BJ (cell line): ENCODE measurements around the gene PLPP2. TPM values are rescaled to one million over a fixed set of nuclear protein-coding genes. Genes with fewer than 3 reads are reported as not detected.
"Not testable (repeated sequence)": the region's sequence is repeated elsewhere in the genome, so short reads cannot be mapped to it uniquely, and the experiment has no call there.

ENCODE experiments used
- CTCF ChIA-PET: fragments of 350-600 bp; formaldehyde crosslinking; extraction: SDS; loops from one replicate; lab custom pipeline; 2021; ENCODE audit warnings: antibody characterized with exemption, inconsistent platforms; lab: Yijun Ruan, JAX
- POLR2A ChIA-PET: fragments of 300-600 bp; sonication (Branson Sonifier 250); formaldehyde crosslinking; extraction: SDS; loops from one replicate; lab custom pipeline; 2021; ENCODE audit warnings: antibody characterized with exemption; lab: Charles Lee
- DNase-seq: peaks from one replicate; pipeline ENCODE4 v3.0.0-alpha.2; 2011; ENCODE audit warnings: low read depth
- H3K27me3 ChIP-seq: 2 replicates; pipeline ENCODE4 v1.6.0; 2011; ENCODE audit warnings: low read length; ENCODE audit not compliant: control insufficient read depth, insufficient read depth
- H3K36me3 ChIP-seq: 2 replicates; pipeline ENCODE4 v1.5.1; 2011; ENCODE audit warnings: low read length; ENCODE audit not compliant: control insufficient read depth, insufficient read depth
- H3K4me3 ChIP-seq: 2 replicates; pipeline ENCODE4 v1.5.1; 2011; ENCODE audit warnings: low read depth, mild to moderate bottlenecking, control low read depth, low read length
- polyA plus RNA-seq: library from polyadenylated mRNA; depleted of rRNA; stranded (reverse); fragments of >200 nt; gene quantifications from 2 replicates; pipeline ENCODE4 v1.2.3, GENCODE V29; 2011
- TF ChIP-seq, protein P1 (sequence below): IDR thresholded peaks from 2 replicates; pipeline ENCODE4 v1.5.1; 2011; ENCODE audit warnings: low read depth, mild to moderate bottlenecking, control low read depth, inconsistent platforms, low read length, moderate library complexity; ENCODE audit not compliant: insufficient read depth

PLPP2 gene
- polyA plus RNA-seq, 1 experiment = 6.7 TPM

DNA sequence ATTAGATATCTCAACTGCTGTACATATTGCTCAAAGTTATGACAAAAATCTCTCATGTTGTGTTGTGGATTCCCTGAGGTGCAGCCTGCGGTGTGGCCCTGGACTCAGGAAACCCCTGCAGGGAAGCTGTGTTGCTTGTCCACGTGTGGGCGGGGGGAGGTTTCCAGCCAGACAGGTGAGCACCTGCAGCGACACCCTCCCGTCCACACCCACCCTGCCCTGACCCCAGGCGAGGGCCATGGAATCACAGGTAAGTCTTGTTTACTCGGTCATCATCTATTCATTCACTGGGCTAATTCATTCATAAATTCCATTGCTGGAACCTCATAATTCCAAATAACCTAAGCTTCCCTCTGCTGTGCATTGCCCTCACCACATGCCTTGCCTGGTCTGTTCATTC, 14.1 kb downstream of the PLPP2 start:
- DNase-seq = no peak
- POLR2A ChIA-PET = no interaction called here
- CTCF ChIA-PET = interaction anchor here (3.6 kb wide), 1 partner anchor 10 kb away, joined by 14 read pairs; no protein-coding TSS in a partner anchor
- H3K4me3 ChIP-seq = no peak overlapping the region
- TF ChIP-seq, protein P1, sequence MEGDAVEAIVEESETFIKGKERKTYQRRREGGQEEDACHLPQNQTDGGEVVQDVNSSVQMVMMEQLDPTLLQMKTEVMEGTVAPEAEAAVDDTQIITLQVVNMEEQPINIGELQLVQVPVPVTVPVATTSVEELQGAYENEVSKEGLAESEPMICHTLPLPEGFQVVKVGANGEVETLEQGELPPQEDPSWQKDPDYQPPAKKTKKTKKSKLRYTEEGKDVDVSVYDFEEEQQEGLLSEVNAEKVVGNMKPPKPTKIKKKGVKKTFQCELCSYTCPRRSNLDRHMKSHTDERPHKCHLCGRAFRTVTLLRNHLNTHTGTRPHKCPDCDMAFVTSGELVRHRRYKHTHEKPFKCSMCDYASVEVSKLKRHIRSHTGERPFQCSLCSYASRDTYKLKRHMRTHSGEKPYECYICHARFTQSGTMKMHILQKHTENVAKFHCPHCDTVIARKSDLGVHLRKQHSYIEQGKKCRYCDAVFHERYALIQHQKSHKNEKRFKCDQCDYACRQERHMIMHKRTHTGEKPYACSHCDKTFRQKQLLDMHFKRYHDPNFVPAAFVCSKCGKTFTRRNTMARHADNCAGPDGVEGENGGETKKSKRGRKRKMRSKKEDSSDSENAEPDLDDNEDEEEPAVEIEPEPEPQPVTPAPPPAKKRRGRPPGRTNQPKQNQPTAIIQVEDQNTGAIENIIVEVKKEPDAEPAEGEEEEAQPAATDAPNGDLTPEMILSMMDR = no peak
- no peaks in the 10 kb centered on the region for H3K36me3 ChIP-seq
- peaks cover under 1% of the 10 kb centered on the region; the same call in 1 of the 2 replicates for H3K27me3 ChIP-seq

DNA sequence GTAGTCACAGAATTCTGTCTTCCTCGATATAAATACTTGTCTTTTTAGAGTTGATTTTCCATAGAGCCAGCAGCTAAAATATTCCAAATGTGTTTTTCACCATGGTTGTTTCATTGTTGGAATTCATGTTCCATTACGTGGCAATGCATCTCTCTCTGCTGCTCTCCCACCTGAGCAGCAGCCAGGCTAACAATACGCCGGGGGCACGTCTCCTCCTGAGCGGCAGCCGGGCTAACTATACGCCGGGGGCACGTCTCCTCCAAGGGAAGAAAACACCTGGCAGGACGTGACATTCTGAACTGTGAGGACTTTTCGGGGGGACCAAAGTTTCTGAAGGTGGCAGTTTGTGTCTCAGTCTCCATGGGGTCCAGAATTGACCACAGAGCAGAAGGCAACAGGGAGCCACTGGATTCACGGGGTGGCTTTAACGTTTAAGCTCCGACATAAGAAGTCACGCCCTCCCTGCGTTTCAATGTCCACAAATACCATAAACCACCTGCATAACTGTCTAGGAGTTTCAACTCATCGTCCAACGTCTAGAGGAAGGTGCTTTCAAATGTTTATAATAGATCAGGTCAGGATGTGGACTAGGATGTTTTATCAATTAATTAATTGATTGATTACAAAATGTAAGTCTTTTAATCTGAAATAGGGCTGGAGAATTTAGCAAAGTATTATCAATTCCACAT, 15.1 kb downstream of the PLPP2 start:
- H3K36me3 ChIP-seq = no peaks in the 10 kb centered on the region
- no peak overlapping the region for H3K4me3 ChIP-seq
- CTCF ChIA-PET = no interaction called here
- POLR2A ChIA-PET = no interaction called here
- TF ChIP-seq, protein P1 = no peak
- peaks cover 2% of the 10 kb centered on the region; the same call in 1 of the 2 replicates for H3K27me3 ChIP-seq
- no peak for DNase-seq

DNA sequence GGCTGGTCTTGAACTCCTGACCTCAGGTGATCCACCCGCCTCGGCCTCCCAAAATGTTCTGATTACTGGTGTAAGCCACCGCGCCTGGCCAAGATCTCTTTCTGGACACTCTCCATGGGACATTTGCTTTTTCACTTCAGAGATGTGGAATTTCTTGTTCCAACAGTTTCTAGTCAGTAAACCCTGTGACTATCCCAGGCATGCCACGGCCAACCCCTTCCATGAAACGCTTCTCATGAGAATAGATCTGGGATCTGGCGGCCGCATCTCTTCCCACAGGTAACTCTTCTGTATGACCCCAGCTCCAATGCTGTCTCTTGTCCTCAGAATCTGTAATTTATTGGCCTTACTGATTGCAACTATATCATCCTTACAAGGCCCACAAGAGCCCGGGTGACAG, 16.2 kb downstream of the PLPP2 start:
- no peak for DNase-seq
- TF ChIP-seq, protein P1 = no peak
- ChIA-PET POLR2A (no interaction called here), CTCF (no interaction called here)
- Histone ChIP-seq H3K36me3 (no peaks in the 10 kb centered on the region), H3K4me3 (no peak overlapping the region), H3K27me3 (peaks cover 2% of the 10 kb centered on the region; the same call in 1 of the 2 replicates)

DNA sequence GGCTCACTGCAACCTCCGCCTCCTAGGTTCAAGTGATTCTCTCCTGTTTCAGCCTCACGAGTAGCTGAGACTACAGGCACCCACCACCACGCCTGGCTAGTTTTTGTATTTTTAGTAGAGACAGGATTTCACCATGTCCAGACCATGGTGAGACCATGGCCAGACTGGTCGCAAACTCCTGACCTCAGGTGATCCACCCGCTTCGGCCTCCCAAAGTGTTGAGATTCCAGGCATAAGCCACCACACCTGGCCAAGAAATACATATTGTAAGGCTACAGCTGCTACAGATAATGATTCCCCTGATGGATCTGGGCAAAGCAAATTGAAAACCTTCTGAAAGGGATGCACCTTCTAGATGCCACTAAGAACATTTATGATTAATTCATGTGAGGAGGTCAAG, 17.8 kb downstream of the PLPP2 start:
- POLR2A ChIA-PET = no interaction called here
- TF ChIP-seq, protein P1 = no peak
- peaks cover 2% of the 10 kb centered on the region; the same call in 1 of the 2 replicates for H3K27me3 ChIP-seq
- H3K4me3 ChIP-seq = no peak overlapping the region
- no peak for DNase-seq
- H3K36me3 ChIP-seq = no peaks in the 10 kb centered on the region
- CTCF ChIA-PET = no interaction called here

GRCh38 chr19:271856-272255, 19.3 kb downstream of the PLPP2 start:
- CTCF ChIA-PET = interaction anchor here (0.8 to 0.9 kb wide), 2 partner anchors 8 to 12 kb away, joined by 3 read pairs; no protein-coding TSS in a partner anchor
- Histone ChIP-seq H3K36me3 (no peaks in the 10 kb centered on the region), H3K4me3 (no peak overlapping the region), H3K27me3 (peaks cover 2% of the 10 kb centered on the region; the same call in 1 of the 2 replicates)
- TF ChIP-seq, protein P1 = no peak
- POLR2A ChIA-PET = no interaction called here
- DNase-seq = no peak

DNA sequence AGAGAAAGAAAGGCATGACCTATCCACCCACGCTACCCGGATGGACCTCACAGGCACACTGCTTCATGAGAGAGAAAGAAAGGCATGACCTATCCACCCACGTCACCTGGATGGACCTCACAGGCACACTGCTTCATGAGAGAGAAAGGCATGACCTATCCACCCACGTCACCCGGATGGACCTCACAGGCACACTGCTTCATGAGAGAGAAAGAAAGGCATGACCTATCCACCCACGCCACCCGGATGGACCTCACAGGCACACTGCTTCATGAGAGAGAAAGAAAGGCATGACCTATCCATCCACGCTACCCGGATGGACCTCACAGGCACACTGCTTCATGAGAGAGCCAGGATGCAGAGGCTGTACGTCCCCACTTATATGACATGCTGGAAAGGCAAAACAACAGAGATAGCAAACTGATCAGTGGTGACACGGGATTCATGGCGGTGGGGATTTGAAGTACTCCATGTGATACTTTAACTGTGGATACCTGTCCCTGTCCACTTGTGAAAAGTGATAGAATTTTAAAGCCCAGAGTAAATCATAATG, 20.4 kb downstream of the PLPP2 start:
- POLR2A ChIA-PET, H3K4me3 ChIP-seq, H3K27me3 ChIP-seq, H3K36me3 ChIP-seq, DNase-seq: not testable (repeated sequence)
- CTCF ChIA-PET = interaction anchor here (0.9 kb wide), 1 partner anchor 9 kb away, joined by 3 read pairs; no protein-coding TSS in a partner anchor
